GM21737 (cell line): Measurements from ENCODE around the gene DNAJC27.

Source experiments
- ATAC-seq: cut with Tn5 transposase; IDR thresholded peaks from one replicate; pipeline ENCODE4 v1.9.1; 2021; ENCODE audit warnings: mild to moderate bottlenecking, moderate library complexity; ENCODE audit not compliant: unreplicated experiment

DNAJC27 gene

DNA sequence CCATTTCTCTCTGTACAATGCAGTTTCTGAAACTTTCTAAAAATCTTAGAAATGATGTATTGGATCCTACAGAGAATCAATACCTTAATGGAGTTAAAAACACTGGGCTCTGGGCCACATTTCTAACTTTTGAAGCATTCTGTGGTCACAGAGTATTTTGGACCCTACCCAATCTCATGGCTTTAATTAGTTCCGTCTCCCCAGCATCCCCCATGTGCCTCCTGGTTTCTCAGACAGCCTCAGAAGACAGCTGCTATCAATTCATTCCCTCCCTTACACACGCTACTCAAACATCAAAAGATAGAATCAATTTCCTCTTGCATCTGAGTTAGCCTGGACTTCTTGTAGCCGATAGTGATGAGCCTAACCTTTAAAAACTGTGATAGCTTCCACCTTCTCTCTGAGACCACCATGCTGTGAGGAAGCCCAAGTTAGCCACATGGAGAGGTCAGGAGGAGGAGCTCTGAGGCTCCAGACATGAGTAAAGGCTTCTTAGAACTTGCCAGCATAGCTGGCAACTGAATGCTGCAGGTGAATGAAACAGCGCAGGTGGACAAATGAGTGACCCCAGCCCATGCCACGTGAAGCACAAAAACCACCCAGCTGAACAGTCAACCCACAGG, 62.1 kb downstream of the DNAJC27 start:
- no peak for ATAC-seq

DNA sequence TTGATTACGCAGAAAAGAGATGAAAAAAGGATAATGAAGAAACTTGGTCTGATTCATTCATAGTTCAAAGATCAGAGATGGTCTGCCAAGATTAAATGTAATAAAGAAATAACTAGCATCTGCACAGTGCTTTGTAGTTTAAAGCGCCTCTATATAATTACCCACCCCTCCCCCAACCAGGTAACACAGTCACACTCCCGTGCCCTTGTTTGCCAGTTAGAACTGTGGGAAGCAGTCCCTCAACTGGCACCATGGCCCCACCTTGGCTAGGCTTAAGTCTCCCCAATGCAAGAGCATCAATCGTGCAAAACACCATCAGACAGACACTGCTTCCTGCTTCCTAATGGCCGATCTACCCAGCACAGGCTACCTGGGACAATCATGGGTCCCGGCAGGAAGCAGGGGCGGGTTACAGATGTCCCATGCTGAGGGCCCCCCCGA, 63.3 kb downstream of the DNAJC27 start:
- ATAC-seq, result no peak

GRCh38 chr2:24907116-24907515, 64.6 kb downstream of the DNAJC27 start:
- no peak for ATAC-seq

- ATAC-seq, result no peak
Observed at GRCh38 chr2:24906466-24906865, 65.3 kb downstream of the DNAJC27 start.

DNA sequence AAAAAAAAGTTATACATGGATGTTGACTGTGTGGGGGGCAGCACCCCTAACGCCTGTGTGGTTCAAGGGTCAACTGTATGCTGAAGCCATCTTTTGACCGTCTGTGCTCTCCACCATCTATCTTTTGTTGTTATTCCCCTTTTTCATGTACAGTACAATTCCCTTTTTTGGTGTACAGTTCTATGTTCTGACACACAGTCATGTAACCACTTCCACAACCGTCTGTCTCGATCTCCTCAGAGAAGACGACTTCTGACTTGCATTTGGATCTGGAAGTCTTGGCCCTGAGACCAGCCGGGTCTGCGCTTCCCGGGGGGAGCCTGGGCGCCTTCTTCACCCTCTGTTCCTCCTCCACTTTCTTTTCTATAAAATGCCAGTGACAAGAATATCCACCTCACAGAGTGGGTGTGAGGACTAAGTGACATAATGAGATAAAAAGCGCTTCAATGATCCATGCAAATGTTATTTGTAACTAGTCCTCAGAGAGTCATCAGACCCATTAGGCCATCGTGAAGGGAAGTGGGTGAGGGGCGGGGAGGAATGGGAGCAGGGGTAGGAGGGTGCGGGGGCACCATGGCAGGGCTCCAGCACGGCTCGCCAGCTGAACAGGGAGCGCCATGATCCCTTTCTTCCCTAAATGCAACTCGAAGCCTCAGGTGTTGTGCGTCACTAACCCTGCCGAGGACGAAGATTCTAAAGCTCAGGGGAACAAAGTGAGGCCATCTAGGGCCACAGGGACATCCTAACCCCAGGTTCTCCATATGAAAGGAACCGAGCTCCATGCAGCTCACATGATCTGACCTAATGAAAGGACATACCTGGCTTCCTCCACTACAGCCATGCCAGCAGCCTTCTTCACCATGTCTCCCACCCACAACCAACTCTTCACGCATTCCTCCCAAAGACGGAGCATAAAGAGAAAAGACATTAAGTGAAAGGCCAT, 68.3 kb downstream of the DNAJC27 start:
- no peak for ATAC-seq

- ATAC-seq, result no peak
Observed at GRCh38 chr2:24899361-24899910, 72.3 kb downstream of the DNAJC27 start.

DNA sequence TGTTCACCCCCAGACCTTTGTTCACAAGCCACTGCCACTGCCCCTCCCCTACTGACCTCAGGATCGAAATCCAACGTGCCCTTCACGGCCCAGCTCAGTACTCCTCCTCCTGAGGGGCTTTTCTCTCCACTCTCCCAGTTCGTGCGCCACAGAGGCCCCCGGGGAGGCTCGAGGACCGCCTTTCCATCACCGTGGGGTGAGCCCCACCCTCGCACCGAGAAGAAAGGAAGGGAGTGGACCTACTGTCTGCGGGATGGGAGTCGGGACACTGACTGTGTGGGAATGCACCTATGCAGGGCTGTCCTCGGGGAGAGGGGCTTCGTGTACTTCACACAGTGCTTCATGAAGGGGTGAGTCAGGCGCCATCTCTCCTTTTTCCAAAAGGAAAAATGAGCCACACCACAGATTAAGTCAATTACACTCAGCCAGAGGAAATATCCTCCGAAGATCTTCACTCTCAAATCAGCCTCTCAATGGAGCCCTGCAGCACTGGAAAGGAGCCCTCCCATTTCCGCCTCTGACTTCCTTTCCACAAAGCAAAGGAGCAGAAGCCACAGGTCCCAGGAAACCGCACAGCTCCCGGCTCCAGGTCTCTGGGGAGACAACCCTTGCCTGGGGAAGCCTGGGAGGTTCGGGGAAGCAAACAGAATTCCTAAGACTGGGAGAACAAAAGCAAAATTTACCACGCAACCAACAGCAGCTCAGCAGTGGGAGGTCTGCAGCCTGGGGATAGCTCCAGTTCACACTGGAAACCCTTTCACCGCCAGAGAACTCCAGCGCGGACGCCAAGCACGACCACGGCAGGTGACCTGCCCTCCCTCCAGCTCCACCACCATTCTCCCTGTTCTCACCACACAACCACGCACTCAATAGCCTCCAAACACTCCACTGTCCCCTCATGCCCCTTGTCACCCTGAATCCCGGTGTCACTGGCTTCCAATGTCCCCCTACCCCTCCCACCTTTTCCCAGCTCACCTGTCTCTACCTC, 73.3 kb downstream of the DNAJC27 start:
- ATAC-seq, result no peak

GRCh38 chr2:24894750-24895149, 77.0 kb downstream of the DNAJC27 start:
- no peak for ATAC-seq

- no peak for ATAC-seq
Observed at GRCh38 chr2:24893934-24894333, 77.8 kb downstream of the DNAJC27 start.
